ENCODE results near the gene BARX2. TPM values are rescaled to one million over a fixed set of nuclear protein-coding genes. Genes with fewer than 3 reads are reported as not detected.

BARX2 gene
- total RNA-seq, 1 donor from 2014 or later: 62.1 TPM

DNA sequence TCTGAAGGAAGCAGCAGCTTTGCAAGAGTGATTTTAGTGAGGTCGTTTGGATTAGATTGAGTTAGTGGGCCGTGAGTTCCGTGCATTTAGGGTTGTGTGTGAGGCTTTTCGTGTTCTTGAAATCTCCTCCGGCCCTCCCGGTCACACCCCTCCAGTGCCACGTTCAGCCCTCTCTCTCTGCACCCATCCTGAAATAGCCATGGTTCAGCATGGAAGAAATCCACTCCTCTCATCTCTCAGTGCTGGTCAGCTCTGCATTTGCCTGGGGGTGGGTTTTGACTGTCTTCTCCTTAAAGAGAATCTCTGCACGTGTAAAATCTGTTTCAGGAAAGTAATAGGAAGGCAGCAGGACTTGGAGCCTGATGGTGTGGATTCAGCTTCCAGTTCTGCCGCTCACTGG, 19.8 kb downstream of the BARX2 start:
- Mint-ChIP-seq H3K27ac (peak overlapping the region; percentile 27), H3K4me3 (peak overlapping the region; percentile 16), H3K4me1 (ENCODE audit: unreplicated experiment) (peaks cover 37% of the 10 kb centered on the region), H3K27me3 (no peaks in the 10 kb centered on the region), H3K9me3 (peaks cover 5% of the 10 kb centered on the region), H3K36me3 (peaks cover 1% of the 10 kb centered on the region)
- no peak for DNase-seq (ENCODE audit: extremely low spot score, unreplicated experiment)
- no peak for TF ChIP-seq CTCF (conservative IDR thresholded peaks at IDR 0.05)

- Mint-ChIP-seq H3K27me3 (no peaks in the 10 kb centered on the region), H3K27ac (peak overlapping the region; percentile 24), H3K36me3 (peaks cover under 1% of the 10 kb centered on the region), H3K9me3 (peaks cover 6% of the 10 kb centered on the region), H3K4me3 (peak overlapping the region; percentile 18), H3K4me1 (ENCODE audit: unreplicated experiment) (peaks cover 33% of the 10 kb centered on the region)
- TF ChIP-seq CTCF (conservative IDR thresholded peaks at IDR 0.05): no peak
- DNase-seq (ENCODE audit: extremely low spot score, unreplicated experiment): no peak
These were observed 20.2 kb downstream of the BARX2 start for GRCh38 chr11:129395883-129396282.

GRCh38 chr11:129396454-129396853, 20.8 kb downstream of the BARX2 start:
- Mint-ChIP-seq H3K4me3 (peak overlapping the region; percentile 18), H3K36me3 (peaks cover 4% of the 10 kb centered on the region), H3K27ac (peak overlapping the region; percentile 24), H3K9me3 (peaks cover 6% of the 10 kb centered on the region), H3K27me3 (no peaks in the 10 kb centered on the region), H3K4me1 (ENCODE audit: unreplicated experiment) (peaks cover 27% of the 10 kb centered on the region)
- TF ChIP-seq CTCF (conservative IDR thresholded peaks at IDR 0.05): no peak
- DNase-seq (ENCODE audit: extremely low spot score, unreplicated experiment): no peak

GRCh38 chr11:129402206-129403171, 26.8 kb downstream of the BARX2 start:
- peaks cover 6% of the 10 kb centered on the region for H3K9me3 Mint-ChIP-seq
- no peak for DNase-seq (ENCODE audit: extremely low spot score, unreplicated experiment)
- peaks cover 7% of the 10 kb centered on the region for H3K36me3 Mint-ChIP-seq
- H3K27me3 Mint-ChIP-seq: no peaks in the 10 kb centered on the region
- no peak overlapping the region for H3K4me3 Mint-ChIP-seq
- no peak for TF ChIP-seq CTCF (conservative IDR thresholded peaks at IDR 0.05)
- H3K4me1 Mint-ChIP-seq (ENCODE audit: unreplicated experiment): no peaks in the 10 kb centered on the region
- peak overlapping the region; percentile 19 for H3K27ac Mint-ChIP-seq

DNA sequence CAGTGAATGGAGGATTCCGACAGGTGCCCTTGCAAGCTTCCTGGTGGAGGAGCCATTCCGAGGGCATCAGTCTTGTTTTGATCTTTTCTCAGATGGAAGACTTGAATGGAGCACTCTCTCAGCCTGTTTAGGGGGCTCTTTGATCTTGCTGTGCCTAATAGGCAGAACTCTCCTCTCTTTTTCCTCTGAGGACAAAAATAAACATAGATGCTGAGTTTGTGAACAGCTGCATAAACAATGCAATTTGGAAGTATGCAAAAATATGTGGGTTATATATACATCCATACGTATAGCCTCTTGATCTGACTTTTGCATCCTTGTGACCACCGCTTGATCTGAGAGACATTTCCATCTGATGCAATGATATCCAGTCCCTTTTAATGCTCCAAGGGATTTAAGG, 29.1 kb downstream of the BARX2 start:
- no peak overlapping the region for H3K27ac Mint-ChIP-seq
- no peaks in the 10 kb centered on the region for H3K27me3 Mint-ChIP-seq
- no peak for TF ChIP-seq CTCF (conservative IDR thresholded peaks at IDR 0.05)
- no peaks in the 10 kb centered on the region for H3K4me1 Mint-ChIP-seq (ENCODE audit: unreplicated experiment)
- H3K4me3 Mint-ChIP-seq: no peak overlapping the region
- peaks cover 7% of the 10 kb centered on the region for H3K36me3 Mint-ChIP-seq
- H3K9me3 Mint-ChIP-seq: peaks cover 6% of the 10 kb centered on the region
- no peak for DNase-seq (ENCODE audit: extremely low spot score, unreplicated experiment)
